ENCODE results near the gene HS3ST1.

HS3ST1 gene

GRCh38 chr4:11416071-11416766 lies 12.5 kb downstream of the HS3ST1 start:
- WGBS (ENCODE audit: extremely low coverage, insufficient coverage, insufficient read length) = no CpG with 5 or more reads among the region's 8 CpGs

GRCh38 chr4:11415409-11416070 lies 13.2 kb downstream of the HS3ST1 start:
- H2BK12ac ChIP-seq (ENCODE audit: low read length) = no peak overlapping the region
- no peaks in the 10 kb centered on the region for H3K79me2 ChIP-seq (ENCODE audit: control insufficient read depth, insufficient read depth, low read length, poor library complexity)
- no peak overlapping the region for H3K14ac ChIP-seq (ENCODE audit: low read length)
- no CpG with 5 or more reads among the region's 3 CpGs for WGBS (ENCODE audit: extremely low coverage, insufficient coverage, insufficient read length)
- H4K8ac ChIP-seq (ENCODE audit: low read depth, low read length) = no peak overlapping the region
- H3K9me3 ChIP-seq (ENCODE audit: insufficient read depth, low read depth, low read length) = no peaks in the 10 kb centered on the region
- no peak overlapping the region for H4K12ac ChIP-seq (ENCODE audit: low read depth, low read length)
- no peak overlapping the region for H3K4ac ChIP-seq (ENCODE audit: low read depth, low read length)
- no peaks in the 10 kb centered on the region for H3K36me3 ChIP-seq (ENCODE audit: control insufficient read depth in 1 of 2, insufficient read depth in 2 of 2, low read length in 2 of 2)
- no peak overlapping the region for H2AK5ac ChIP-seq (ENCODE audit: low read length)
- H3K4me1 ChIP-seq (ENCODE audit: control insufficient read depth in 1 of 2, insufficient read depth in 2 of 2, low read length in 2 of 2) = no peaks in the 10 kb centered on the region
- no peak overlapping the region for H3K9ac ChIP-seq (ENCODE audit: low read length)
- no peak overlapping the region for H3K23ac ChIP-seq (ENCODE audit: low read length)
- no peak overlapping the region for H4K91ac ChIP-seq (ENCODE audit: low read depth, low read length)
- H3K18ac ChIP-seq (ENCODE audit: low read length) = no peak overlapping the region
- H3K79me1 ChIP-seq (ENCODE audit: low read length) = no peaks in the 10 kb centered on the region
- no peak overlapping the region for H3K27ac ChIP-seq (ENCODE audit: low read depth, low read length)
- H2BK5ac ChIP-seq (ENCODE audit: low read depth, low read length, poor library complexity) = no peak overlapping the region
- H2AFZ ChIP-seq (ENCODE audit: insufficient read depth, low read length, poor library complexity) = no peak overlapping the region
- H3K4me3 ChIP-seq (ENCODE audit: low read depth, low read length) = no peak overlapping the region
- H2BK120ac ChIP-seq (ENCODE audit: insufficient read depth, low read length, poor library complexity) = no peak overlapping the region
- no peak overlapping the region for H3K4me2 ChIP-seq (ENCODE audit: low read length)
- DNase-seq = peak in 1 of 2 donors; percentile 42
- no peaks in the 10 kb centered on the region for H3K27me3 ChIP-seq (ENCODE audit: insufficient read depth, low read length)

More at GRCh38 chr4:11416071-11416766, 12.5 kb downstream of the HS3ST1 start:
- Histone ChIP-seq H3K27ac (ENCODE audit: low read depth, low read length) (no peak overlapping the region), H2BK5ac (ENCODE audit: low read depth, low read length, poor library complexity) (no peak overlapping the region), H3K79me1 (ENCODE audit: low read length) (no peaks in the 10 kb centered on the region), H3K4me2 (ENCODE audit: low read length) (no peak overlapping the region), H3K23ac (ENCODE audit: low read length) (no peak overlapping the region), H3K4ac (ENCODE audit: low read depth, low read length) (no peak overlapping the region), H2AFZ (ENCODE audit: insufficient read depth, low read length, poor library complexity) (no peak overlapping the region), H3K27me3 (ENCODE audit: insufficient read depth, low read length) (no peaks in the 10 kb centered on the region), H3K14ac (ENCODE audit: low read length) (no peak overlapping the region), H3K4me3 (ENCODE audit: low read depth, low read length) (no peak overlapping the region), H3K36me3 (ENCODE audit: control insufficient read depth in 1 of 2, insufficient read depth in 2 of 2, low read length in 2 of 2) (no peaks in the 10 kb centered on the region), H4K12ac (ENCODE audit: low read depth, low read length) (no peak overlapping the region), H3K9ac (ENCODE audit: low read length) (peak overlapping the region; percentile 11), H2BK12ac (ENCODE audit: low read length) (no peak overlapping the region), H3K9me3 (ENCODE audit: insufficient read depth, low read depth, low read length) (no peaks in the 10 kb centered on the region), H3K79me2 (ENCODE audit: control insufficient read depth, insufficient read depth, low read length, poor library complexity) (no peaks in the 10 kb centered on the region), H4K8ac (ENCODE audit: low read depth, low read length) (no peak overlapping the region), H3K4me1 (ENCODE audit: control insufficient read depth in 1 of 2, insufficient read depth in 2 of 2, low read length in 2 of 2) (no peaks in the 10 kb centered on the region), H4K91ac (ENCODE audit: low read depth, low read length) (no peak overlapping the region), H3K18ac (ENCODE audit: low read length) (no peak overlapping the region), H2AK5ac (ENCODE audit: low read length) (no peak overlapping the region), H2BK120ac (ENCODE audit: insufficient read depth, low read length, poor library complexity) (no peak overlapping the region)
- DNase-seq = no peak

- Histone ChIP-seq H3K4me3 (ENCODE audit: low read depth, low read length) (no peak overlapping the region), H3K27ac (ENCODE audit: low read depth, low read length) (no peak overlapping the region), H3K27me3 (ENCODE audit: insufficient read depth, low read length) (no peaks in the 10 kb centered on the region), H3K79me1 (ENCODE audit: low read length) (no peaks in the 10 kb centered on the region), H3K9me3 (ENCODE audit: insufficient read depth, low read depth, low read length) (no peaks in the 10 kb centered on the region), H4K8ac (ENCODE audit: low read depth, low read length) (no peak overlapping the region), H2AK5ac (ENCODE audit: low read length) (no peak overlapping the region), H4K91ac (ENCODE audit: low read depth, low read length) (no peak overlapping the region), H3K23ac (ENCODE audit: low read length) (no peak overlapping the region), H3K4me1 (ENCODE audit: control insufficient read depth in 1 of 2, insufficient read depth in 2 of 2, low read length in 2 of 2) (no peaks in the 10 kb centered on the region), H3K4me2 (ENCODE audit: low read length) (no peak overlapping the region), H2BK120ac (ENCODE audit: insufficient read depth, low read length, poor library complexity) (no peak overlapping the region), H3K36me3 (ENCODE audit: control insufficient read depth in 1 of 2, insufficient read depth in 2 of 2, low read length in 2 of 2) (no peaks in the 10 kb centered on the region), H3K9ac (ENCODE audit: low read length) (no peak overlapping the region), H2AFZ (ENCODE audit: insufficient read depth, low read length, poor library complexity) (no peak overlapping the region), H3K14ac (ENCODE audit: low read length) (no peak overlapping the region), H3K18ac (ENCODE audit: low read length) (no peak overlapping the region), H2BK5ac (ENCODE audit: low read depth, low read length, poor library complexity) (no peak overlapping the region), H3K4ac (ENCODE audit: low read depth, low read length) (no peak overlapping the region), H4K12ac (ENCODE audit: low read depth, low read length) (no peak overlapping the region), H3K79me2 (ENCODE audit: control insufficient read depth, insufficient read depth, low read length, poor library complexity) (no peaks in the 10 kb centered on the region), H2BK12ac (ENCODE audit: low read length) (no peak overlapping the region)
- peak; percentile 43 to 93 for DNase-seq
- no CpG with 5 or more reads among the region's 4 CpGs for WGBS (ENCODE audit: extremely low coverage, insufficient coverage, insufficient read length)
Observed at GRCh38 chr4:11412211-11412610, 16.5 kb downstream of the HS3ST1 start.

GRCh38 chr4:11409632-11410031 lies 19.1 kb downstream of the HS3ST1 start:
- H4K91ac ChIP-seq (ENCODE audit: low read depth, low read length) = no peak overlapping the region
- H3K4me3 ChIP-seq (ENCODE audit: low read depth, low read length) = no peak overlapping the region
- no peak overlapping the region for H3K18ac ChIP-seq (ENCODE audit: low read length)
- no peaks in the 10 kb centered on the region for H3K79me1 ChIP-seq (ENCODE audit: low read length)
- H3K9me3 ChIP-seq (ENCODE audit: insufficient read depth, low read depth, low read length) = no peaks in the 10 kb centered on the region
- no CpG with 5 or more reads among the region's 1 CpG for WGBS (ENCODE audit: extremely low coverage, insufficient coverage, insufficient read length)
- DNase-seq = no peak
- H4K12ac ChIP-seq (ENCODE audit: low read depth, low read length) = no peak overlapping the region
- no peak overlapping the region for H4K8ac ChIP-seq (ENCODE audit: low read depth, low read length)
- H2AFZ ChIP-seq (ENCODE audit: insufficient read depth, low read length, poor library complexity) = no peak overlapping the region
- H3K9ac ChIP-seq (ENCODE audit: low read length) = no peak overlapping the region
- no peak overlapping the region for H3K23ac ChIP-seq (ENCODE audit: low read length)
- H3K79me2 ChIP-seq (ENCODE audit: control insufficient read depth, insufficient read depth, low read length, poor library complexity) = no peaks in the 10 kb centered on the region
- no peaks in the 10 kb centered on the region for H3K4me1 ChIP-seq (ENCODE audit: control insufficient read depth in 1 of 2, insufficient read depth in 2 of 2, low read length in 2 of 2)
- H2BK12ac ChIP-seq (ENCODE audit: low read length) = no peak overlapping the region
- no peaks in the 10 kb centered on the region for H3K27me3 ChIP-seq (ENCODE audit: insufficient read depth, low read length)
- no peak overlapping the region for H3K14ac ChIP-seq (ENCODE audit: low read length)
- no peak overlapping the region for H2BK120ac ChIP-seq (ENCODE audit: insufficient read depth, low read length, poor library complexity)
- H2BK5ac ChIP-seq (ENCODE audit: low read depth, low read length, poor library complexity) = no peak overlapping the region
- no peak overlapping the region for H3K4me2 ChIP-seq (ENCODE audit: low read length)
- no peak overlapping the region for H3K27ac ChIP-seq (ENCODE audit: low read depth, low read length)
- no peaks in the 10 kb centered on the region for H3K36me3 ChIP-seq (ENCODE audit: control insufficient read depth in 1 of 2, insufficient read depth in 2 of 2, low read length in 2 of 2)
- H3K4ac ChIP-seq (ENCODE audit: low read depth, low read length) = no peak overlapping the region
- no peak overlapping the region for H2AK5ac ChIP-seq (ENCODE audit: low read length)
